ENCODE results near the gene PDZRN3.

GRCh38 chr3:73520931-73521461 lies 103.7 kb downstream of the PDZRN3 start:
- no peak for TF ChIP-seq POLR2AphosphoS5 (IDR thresholded peaks at IDR 0.05; ENCODE audit: low read depth, low read length)
- no peak for TF ChIP-seq REST (IDR thresholded peaks at IDR 0.05; ENCODE audit: insufficient read depth in 1 of 2, low read depth in 2 of 2, low read length in 1 of 2)
- TF ChIP-seq CTCF (IDR thresholded peaks at IDR 0.05), result no peak
- TF ChIP-seq TCF7L2 (IDR thresholded peaks at IDR 0.05; ENCODE audit: low read depth, low read length), result no peak
- TF ChIP-seq SIN3A (IDR thresholded peaks at IDR 0.05; ENCODE audit: borderline replicate concordance, insufficient read depth, low read depth, low read length), result no peak
